ENCODE data around the gene USP5.

The USP5 gene

GRCh38 chr12:6826125-6826733 is 25.7 kb upstream of the USP5 start:
- DNase-seq: no peak

GRCh38 chr12:6826734-6827436 is 25.1 kb upstream of the USP5 start:
- no peak for DNase-seq

- DNase-seq: peak; percentile 45
These were observed 24.5 kb upstream of the USP5 start for GRCh38 chr12:6827437-6827911.

- no peak for DNase-seq
These were observed 23.8 kb upstream of the USP5 start, which contains the start of gene P3H3 for GRCh38 chr12:6827982-6828780. Gene P3H3 (plus strand): TSS chr12:6828407. CDS start chr12:6828441, 34 bp downstream.

GRCh38 chr12:6828781-6829535 is 23.0 kb upstream of the USP5 start:
- peak; percentile 44 for DNase-seq

- no peak for DNase-seq
These were observed 22.3 kb upstream of the USP5 start for GRCh38 chr12:6829536-6830220.

DNA sequence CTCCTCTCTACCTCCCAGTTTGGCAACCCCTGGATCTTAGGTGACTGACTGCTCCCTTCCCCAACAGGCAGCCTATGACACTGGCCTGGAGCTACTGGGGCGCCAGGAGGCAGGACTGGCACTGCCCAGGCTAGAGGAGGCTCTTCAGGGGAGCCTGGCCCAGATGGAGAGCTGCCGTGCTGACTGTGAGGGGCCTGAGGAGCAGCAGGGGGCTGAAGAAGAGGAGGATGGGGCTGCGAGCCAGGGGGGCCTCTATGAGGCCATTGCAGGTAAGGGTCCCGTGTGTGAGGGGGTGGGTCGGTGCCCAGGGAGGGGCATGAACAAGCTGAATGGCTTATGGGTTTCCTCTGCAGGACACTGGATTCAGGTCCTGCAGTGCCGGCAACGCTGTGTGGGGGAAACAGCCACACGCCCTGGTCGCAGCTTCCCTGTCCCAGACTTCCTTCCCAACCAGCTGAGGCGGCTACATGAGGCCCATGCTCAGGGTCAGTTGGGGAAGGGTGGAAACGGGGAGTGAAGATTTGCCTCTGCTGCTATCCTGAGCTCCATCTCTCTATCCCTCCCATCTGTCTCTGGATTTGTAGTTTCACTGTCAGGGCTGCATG is 21.6 kb upstream of the USP5 start:
- DNase-seq: no peak

GRCh38 chr12:6830999-6831398 is 21.0 kb upstream of the USP5 start:
- DNase-seq: no peak

DNA sequence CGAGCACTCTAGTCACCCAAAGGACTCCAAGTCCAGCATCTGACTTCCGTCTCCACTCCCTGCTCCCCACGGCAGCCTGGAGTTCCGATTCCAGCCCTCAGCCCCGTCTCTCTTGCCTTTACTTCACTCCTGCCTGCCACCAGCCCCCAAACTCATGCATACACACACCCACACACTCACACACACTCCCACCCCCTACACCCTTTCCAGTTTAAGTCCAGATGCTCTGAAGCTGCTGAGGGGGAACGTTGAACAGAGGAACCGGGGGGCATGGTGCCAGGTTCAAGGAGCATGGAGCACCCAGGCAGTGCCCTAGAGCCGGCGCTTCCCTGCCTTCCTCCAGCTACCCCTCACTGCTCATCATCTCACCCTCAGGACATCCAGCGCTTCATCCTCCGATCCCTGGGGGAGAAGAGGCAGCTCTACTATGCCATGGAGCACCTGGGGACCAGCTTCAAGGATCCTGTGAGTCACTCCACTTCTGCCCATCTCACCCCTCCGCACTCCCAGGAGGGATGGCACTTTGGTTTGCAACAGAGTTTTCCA is 20.4 kb upstream of the USP5 start:
- DNase-seq: no peak

GRCh38 chr12:6832125-6832524 is 19.8 kb upstream of the USP5 start:
- no peak for DNase-seq

DNA sequence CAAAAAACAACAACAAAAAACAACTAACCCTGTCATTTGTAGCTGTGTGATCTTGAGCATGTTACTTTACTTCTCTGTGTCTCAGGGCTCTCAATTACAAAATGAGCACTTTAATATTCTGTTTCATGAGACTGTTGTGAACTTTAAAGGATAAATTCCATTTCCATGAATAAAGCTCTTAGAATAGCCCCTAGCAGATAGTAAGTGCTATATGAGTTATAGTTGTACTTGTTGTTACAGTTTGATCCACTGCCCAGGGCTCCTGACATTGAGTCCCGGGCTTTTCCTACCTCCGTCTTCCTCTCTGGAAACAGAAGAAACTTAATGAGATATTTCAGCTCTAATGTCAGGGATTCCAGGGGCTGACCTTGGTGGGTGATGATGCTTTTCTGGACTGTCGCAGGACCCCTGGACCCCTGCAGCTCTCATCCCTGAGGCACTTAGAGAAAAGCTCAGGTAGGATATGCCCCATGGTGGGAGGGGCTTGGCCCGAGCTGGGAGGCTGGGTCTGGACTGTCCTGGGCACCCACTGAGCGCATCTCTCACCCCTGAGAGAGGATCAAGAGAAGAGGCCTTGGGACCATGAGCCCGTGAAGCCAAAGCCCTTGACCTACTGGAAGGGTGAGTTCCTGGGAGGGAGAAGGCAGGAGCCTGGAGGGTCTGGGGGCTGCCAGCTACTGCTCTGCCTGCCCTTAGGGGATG is 18.6 kb upstream of the USP5 start:
- no peak for DNase-seq

- DNase-seq: no peak
These were observed 17.7 kb upstream of the USP5 start for GRCh38 chr12:6834254-6834653.

DNA sequence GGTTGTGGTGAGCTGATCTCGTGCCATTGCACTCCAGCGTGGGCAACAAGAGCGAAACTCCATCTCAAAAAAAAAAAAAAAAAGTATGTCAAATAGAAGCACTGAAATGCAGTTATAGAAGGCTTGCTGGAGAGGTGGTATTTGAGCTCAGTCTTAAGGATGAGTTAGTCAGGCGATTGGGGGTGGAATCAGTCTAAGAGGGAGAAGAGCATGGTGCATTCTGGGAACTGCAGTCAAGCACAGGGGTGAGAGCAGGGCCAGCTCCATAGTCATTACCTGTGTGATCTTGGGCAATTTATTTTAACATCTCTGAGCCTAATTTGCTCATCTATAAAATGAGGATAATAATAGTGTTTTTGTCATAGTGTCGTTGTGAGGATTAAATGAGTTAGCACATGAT is 17.1 kb upstream of the USP5 start:
- DNase-seq: no peak

- no peak for DNase-seq
These were observed 15.1 kb upstream of the USP5 start for GRCh38 chr12:6836851-6837250.

DNA sequence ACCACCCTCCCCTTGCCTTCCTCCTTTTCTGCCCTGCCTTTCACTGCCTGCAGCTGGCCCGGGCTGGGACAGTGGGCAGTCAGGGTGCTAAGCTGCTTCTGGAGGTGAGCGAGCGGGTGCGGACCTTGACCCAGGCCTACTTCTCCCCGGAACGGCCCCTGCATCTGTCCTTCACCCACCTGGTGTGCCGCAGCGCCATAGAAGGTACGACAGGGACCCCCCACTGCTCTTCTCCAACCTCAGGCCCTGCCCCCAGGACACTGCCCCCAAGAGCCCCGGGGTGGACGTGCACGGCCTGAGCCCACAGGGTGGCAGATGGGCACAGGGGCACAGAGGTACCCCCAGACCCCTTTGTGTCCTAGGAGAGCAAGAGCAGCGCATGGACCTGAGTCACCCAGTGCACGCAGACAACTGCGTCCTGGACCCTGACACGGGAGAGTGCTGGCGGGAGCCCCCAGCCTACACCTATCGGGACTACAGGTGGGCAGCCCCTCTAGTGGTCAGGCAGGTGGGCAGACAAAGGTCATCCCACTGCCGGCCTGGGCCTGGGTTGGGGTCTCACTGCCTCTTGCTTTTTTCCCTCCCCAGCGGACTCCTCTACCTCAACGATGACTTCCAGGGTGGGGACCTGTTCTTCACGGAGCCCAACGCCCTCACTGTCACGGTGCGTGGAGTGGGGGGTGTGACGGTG is 14.4 kb upstream of the USP5 start:
- DNase-seq: no peak

GRCh38 chr12:6838854-6839253 is 13.1 kb upstream of the USP5 start:
- no peak for DNase-seq

- DNase-seq: no peak
These were observed 12.3 kb upstream of the USP5 start for GRCh38 chr12:6839482-6840201.

- DNase-seq: no peak
These were observed 11.6 kb upstream of the USP5 start for GRCh38 chr12:6840330-6840729.

DNA sequence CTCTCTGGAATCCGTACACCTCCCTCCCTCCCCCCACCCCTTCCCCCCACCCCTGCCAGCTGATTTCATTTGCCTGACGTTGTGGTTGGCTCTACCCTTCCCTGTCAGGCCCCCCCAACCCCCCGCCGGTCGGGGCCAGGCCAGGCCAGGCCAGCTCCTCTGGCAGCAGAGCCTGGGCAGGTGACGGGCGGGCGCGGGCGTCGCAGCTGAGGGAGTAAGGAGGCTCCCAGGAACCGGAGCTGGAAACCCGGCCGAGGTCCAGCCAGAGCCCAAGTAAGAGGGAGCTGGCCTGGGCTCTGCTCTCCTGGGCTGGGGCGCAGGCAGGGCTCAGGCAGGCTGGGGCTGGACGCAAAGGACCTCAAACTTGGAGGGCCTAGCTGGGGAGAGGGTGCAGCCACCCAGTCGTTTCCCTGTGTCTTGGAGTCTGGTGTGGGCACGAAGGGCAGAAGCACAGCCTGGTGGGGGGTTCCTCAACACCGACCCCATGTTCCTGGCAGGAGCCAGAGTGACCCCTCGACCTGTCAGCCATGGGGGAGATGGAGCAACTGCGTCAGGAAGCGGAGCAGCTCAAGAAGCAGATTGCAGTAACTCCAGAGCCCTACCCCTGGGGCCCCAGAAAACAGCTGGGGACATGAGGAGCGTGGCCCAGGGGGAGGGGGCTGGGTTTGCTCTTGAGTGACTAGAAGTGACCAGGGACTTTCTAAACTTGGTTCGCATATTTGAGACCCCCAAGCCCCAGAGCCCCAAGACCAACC is 11.0 kb upstream of the USP5 start, which contains the start of gene GNB3:
Gene GNB3, plus strand, starts transcription at position 165 of the 755 bp plus-strand sequence. Its CDS starts 363 bp downstream, at position 528.
- no peak for DNase-seq

All from CD4-positive, alpha-beta T cell treated with Interleukin-17A for 1 hour (primary cell).